HK-2 (cell line): ENCODE results near the gene CLDND1.
"Not testable (repeated sequence)": the region's sequence is repeated elsewhere in the genome, so short reads cannot be mapped to it uniquely, and the experiment has no call there.

ENCODE experiments used
- DNase-seq: peaks from one replicate; pipeline ENCODE4 v3.0.0-alpha.2; 2018; ENCODE audit not compliant: unreplicated experiment

CLDND1 gene

DNA sequence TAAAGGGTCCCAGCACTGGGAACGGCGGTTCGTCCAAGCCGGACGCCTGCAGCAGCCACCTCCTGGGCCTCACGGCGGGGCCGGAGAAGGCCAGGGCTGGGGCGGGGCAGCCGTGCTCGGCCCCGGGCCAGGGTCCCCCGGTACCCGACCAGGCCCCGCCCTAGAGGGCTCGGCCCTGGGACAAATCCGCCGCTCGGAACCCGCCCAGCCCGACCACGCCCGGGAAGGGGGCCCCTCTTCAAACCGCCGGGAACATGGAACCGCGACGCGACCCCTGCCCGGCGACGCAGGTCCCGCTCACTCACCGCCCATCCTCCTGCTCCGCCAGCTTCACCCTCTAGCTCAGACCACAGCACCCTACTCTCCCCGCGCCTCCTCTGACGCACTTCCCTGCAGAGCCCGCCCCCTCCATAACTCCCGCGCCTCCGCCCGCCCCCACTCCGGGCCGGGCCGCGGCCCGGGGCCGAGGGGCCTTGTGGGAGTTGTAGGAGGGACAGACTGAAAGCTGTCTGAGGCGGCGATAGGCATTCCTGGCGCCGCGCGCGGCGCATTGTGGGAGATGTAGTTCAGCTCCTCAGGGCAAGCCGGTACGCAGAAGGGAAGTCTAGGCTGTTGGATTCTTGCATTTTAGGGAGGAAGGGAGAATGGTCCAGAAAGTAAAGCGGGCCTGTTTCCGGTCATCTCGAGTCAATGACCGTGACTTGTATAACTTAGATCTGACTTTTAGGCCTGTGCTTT lies at the start of gene CLDND1:
TSS of gene CLDND1 (minus strand) at position 359 of the 738 bp plus-strand sequence. CDS start 1,478 bp downstream, outside the sequence.
- peak; percentile 98 for DNase-seq

DNA sequence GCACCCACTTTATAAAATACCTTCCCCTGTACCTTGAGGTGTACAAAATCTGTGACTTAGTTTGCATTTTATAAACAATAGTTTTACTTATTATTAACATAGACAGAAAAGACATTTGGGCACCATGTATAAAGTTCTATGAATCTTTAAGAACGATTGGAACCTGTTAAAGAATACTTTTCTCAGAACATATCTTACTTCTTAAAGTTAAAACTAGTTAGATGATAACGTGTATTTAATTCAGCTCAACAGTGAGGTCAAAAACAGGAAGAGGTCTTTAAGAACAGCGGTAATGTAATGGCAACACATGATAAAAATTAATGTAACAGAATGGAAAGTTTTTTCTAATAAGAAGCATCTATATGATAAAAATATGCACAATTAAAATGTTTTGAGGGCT lies 45.7 kb upstream of the CLDND1 start:
- DNase-seq = no peak

DNA sequence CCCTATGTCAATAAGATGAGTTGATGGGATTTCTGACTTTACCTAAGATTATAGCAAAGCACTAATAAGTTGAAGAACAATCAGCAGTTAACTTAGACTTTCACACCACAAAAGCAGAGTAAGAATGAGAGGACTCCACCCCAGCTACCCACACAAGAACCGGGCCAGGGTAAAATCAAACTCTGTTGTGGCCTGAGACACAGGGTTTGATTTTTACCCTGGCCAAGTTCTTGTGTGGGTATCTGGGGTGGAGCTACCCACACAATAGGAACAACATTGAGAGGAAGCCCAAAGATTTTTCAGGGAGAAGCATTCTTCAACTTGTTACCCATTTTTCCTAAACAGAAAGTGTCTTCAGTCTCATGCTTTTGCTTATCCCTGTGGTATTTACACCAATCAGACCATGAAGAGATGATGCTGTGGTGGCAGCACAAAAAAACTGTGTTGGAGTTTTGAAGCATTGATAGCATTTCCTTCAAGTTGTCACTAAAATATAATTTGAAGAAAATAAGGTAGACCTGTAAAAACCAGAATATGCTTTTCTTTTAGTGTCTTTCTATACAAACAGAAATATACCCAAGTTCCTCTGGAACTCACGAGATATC lies 45.1 kb upstream of the CLDND1 start:
- DNase-seq = no peak

DNA sequence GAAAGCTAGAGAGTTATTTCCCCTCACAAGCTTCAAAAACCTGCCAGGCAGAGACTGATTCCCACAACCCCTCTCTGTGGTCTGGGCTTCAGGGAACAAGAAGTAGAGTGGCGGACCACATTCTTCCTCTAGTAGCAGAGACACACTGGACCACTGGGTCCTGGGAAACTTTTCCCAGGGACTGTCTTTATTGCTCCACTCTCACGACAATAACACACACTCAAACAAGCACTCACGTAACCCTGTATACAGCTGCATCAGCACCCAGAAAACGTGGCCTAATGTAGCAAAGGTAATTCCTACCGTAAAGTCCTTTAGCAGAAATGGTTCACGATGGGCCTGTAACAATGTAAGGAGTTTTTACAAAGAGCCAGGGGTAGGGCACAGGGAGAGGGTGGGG lies 43.1 kb upstream of the CLDND1 start:
- DNase-seq = no peak

DNA sequence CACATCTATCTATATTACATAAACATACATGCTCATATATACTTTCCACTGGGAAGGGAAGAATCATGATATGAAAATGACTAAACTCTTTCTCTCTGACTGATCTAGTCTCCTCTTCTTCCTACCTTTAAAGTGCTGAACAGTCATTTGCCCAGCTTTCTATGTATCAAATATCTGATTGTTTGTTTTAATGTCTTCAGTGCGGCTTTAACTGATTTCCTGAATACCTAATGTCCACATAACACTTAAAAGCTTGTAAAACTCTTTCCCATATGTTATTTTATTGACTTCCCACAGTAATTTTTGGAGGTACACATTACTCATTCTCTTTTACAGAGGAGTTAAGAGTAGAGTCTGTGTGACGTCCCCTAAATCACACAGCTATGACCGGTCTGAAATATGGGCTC lies 42.5 kb upstream of the CLDND1 start:
- no peak for DNase-seq

DNA sequence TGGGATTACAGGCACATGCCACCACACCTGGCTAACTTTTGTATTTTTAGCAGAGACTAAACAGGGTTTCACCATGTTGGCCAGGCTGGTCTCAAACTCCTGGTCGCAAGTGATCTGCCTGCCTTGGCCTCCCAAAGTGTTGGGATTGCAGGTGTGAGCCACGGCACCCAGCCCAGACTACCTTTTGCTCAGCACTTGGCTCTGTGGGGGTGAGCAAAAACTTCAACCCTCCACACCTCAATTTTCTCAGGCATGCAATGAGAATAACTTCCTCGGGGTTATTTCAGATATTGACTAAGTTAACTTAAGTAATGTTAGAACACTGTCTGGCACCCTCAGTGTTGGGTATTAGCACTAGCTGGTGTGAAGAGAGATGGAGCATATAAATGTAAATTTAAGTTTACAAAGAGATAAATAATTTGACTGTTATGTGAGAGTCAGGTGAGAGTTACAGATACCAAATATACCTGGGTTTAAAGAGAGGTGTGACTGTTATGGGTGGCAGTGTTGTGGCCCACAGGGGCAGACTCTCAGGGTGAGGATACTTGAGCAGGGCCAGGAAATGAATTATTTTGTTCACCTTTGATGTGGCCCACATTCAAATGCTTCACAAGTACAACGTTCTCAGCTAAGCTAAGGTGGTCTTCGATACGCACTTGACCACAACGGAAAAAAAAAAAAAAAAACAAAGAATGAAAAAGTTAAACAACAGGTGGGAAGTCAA lies 41.7 kb upstream of the CLDND1 start:
- no peak for DNase-seq

DNA sequence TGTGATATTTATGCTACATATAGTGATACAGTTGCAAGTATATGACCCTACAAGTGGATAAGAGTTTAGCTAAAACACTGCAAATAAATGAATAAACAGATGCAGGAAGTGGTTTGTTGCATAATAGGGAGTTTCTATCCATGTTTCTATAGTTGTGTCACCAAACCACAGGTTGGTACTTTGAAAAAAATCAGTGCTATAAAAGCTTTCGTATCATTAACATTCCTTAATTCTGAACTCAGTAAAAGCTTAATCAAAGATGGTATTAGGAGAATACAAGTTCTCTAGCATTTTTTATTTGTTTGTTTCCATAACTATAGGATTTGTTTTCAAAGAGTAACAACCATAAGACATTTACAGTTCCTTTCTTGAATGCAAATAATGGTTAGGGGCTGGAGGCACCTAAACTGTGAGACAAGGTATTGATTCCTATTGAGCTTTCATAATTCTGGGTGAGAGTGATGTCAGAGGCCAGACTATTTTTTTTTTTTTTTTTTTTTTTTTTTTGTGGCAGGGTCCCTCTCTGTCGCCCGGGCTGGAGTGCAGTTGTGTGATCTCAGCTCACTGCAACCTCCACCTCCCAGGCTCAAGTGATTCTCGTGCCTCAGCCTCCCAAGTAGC lies 41.1 kb upstream of the CLDND1 start:
- no peak for DNase-seq

DNA sequence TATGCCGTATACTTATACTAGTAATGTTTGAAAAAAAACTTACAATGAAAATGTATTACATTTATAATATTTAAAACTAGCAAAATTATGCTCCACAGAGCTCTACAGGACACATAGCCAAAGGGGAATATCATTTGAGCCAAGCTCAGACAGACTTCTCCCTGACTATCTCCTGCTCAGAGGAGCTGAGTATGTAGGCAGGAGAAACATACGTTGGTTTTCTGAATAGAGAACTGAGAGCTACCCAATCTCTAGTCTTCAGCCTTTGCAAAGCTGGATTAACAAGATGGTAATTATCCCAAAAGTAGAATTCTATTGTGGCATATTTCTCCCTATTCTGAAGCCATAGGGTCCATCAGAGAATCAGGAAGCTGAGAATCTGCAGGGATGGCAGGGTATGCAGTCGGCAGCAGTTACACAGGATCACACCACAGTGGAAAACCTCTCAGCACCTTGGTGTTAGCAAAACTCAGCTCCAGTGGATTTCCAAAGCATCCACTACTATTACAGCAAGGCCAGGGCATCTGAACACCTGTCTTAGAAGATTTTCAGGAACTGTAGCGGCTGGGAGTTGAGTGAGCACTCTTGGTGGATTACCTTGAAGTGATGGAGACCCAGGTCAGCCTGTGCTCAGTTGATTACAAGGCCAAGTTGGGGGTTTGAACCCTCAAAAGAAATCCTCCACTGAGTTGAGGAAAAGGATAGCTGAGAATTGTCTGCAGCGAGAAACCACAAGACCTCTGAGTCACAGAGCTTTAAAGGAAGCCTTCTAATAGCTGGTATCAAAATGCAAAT lies 39.2 kb upstream of the CLDND1 start:
- no peak for DNase-seq

DNA sequence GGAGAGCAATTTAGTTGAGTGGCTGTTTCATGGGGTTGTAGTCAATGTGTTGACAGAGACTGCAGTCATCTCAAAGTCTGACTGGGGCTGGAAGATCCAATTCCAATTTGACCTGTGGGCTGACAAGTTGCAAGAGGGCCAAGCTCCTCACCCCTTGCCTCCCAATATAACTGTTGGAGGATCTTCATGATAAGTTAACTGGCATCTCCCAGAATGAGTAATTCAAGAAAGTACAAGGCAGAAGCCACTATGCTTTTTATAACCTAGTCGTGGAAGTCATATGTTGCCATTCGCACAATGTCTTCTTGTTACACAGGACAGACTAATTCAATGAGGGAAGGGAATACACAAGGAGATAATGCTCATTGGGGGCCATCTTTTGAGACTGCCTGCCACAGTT lies 38.2 kb upstream of the CLDND1 start:
- DNase-seq = no peak

DNA sequence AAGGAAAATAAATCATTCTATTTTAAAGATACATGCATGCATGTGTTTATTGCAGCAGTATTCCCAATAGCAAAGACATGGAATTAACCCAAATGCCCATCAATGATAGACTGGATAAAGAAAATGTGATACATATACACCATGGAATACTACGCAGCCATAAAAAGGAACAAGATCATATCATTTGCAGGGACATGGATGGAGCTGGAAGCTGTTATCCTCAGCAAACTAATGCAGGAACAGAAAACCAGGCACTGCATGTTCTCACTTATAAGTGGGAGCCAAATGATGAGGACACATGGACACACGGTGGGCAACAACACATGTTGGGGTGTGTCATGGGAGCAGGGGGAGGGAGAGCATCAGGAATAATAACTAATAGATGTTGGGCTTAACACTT lies 37.1 kb upstream of the CLDND1 start:
- not testable (repeated sequence) for DNase-seq

DNA sequence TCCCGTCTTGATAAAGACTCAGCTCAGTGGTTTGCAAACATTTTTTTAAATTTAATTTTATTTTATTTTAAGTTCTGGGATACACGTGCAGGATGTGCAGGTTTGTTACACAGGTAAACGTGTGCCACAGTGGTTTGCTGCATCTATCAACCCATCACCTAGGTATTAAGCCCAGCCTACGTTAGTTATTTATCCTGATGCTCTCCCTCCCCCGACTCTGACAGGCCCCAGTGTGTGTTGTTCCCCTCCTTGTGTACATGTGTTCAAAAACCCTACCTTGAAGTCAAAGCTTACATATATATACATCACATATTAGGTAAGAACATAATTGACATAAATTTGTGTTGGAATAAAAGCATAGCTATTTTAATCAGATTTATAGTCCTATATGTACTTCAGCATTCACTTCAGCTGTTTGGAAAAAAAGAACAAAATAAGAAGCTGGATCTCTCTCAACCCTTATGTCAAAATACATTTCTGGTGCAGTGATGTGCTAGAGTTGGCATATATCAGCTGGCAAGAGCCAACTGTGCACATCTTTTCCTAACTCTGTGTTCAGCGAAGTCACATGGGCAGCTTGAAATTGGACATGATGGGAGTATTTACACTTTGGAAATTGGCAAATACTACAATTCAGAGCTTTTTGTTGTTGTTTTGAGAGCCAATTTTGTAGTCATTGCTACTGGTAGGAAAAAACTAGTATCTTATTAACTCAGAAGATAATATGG lies 35.6 kb upstream of the CLDND1 start:
- DNase-seq = no peak

DNA sequence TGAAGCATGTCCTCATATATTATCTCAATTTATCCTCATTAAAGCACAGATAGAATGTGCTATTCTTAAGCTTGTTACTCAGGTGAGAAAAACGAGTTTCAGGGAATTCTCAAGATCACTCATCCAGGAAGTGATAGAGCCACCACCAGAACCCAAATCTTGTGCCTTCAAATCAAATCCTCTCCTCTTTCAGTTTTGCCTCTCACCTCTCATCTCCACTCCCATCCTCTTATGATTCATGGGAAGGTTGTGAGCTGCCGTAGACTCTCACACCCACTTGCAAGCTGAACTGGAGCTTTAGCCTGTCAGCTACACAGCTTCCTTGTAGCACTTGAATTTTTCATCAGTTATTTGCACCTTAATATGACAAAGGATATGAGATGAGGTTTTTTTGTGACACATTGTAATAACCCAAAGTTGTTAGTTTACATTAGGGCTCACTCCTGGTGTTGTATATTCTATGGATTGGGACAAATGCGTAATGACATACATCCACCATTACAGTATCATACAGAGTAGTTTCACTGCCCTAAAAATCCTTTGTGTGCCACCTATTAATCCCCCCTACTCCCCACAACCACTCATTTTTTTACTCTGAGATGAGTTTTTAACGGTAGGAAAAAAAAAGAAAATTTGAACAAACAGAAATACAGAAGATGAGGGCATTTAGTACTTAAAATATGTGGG lies 34.8 kb upstream of the CLDND1 start:
- DNase-seq = no peak

DNA sequence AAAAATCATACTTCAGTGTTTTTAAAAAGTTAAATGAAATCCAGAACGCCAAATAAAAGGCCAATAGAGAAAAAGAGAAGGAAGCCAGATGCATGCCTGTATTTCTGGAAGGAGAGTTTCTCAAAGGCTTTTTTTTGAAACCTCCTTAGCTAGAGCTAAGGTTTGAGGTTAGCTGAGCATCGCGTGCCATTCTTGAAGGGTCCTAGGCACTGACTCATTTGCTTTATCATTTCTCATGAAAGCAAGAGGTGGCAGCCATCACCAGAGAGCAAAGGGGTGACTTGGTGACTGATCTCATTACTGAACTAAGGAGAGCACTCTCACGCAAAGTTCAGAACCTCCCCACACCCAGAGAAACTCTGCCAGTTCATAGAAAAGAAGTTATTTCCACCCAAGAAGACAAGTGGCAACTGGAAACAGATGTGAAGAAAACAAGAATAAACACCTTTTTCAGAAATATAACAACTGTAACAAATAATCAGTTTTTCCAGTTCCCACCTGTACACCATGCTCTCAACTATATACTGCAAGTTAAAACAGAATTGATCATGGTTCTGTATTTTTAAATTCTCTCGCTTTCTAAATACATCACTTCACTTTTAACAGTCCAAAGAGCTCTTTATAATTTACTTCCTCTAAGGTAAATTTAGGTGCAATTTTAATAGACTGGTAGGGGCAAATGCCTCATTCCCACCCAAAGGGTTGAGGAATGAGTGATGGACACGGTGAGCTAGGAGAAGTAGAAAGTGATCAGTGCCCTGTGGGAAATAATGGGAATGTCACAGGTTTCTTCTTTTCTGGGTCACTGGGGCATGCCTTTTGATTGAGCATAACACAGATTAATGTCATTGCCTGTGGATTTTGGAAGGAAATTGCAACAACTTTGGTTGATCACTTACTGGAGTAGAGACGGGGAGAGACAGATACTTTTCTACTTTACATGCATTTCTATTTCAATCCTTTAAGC lies 33.7 kb upstream of the CLDND1 start:
- no peak for DNase-seq

DNA sequence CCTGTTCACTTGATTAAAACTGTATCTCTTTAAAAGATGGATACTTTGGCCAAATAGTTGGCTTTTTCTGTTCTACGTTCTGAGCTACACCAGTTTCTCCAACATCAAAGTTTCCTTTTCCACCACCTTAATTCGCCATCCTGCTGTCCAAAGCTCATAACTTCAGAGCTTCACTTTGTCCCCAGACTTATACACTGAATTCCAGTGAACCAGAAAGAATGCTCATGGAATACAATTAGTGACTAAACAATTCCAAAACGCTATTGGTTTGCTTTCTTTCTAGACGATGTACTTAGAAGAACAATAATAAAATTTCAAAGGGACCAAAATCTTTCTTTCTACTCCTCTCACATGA lies 32.3 kb upstream of the CLDND1 start:
- no peak for DNase-seq

DNA sequence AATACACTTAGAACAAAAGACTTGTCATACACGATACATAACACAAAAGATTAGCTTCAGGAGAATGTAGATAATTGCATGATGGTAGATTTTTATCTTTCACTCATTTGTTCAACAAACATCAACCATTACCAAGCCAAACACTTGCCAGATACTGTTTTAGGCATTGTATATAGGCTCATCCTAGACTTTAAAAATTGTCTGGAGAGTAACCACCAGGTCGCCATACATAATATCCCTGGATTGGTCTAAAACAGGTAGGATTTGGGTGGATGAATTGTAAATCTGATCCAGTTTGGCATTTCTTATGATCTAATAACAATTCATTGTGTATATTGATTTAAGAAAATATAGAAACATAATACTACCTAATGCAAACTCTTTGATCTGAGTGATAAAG lies 31.9 kb upstream of the CLDND1 start:
- no peak for DNase-seq

DNA sequence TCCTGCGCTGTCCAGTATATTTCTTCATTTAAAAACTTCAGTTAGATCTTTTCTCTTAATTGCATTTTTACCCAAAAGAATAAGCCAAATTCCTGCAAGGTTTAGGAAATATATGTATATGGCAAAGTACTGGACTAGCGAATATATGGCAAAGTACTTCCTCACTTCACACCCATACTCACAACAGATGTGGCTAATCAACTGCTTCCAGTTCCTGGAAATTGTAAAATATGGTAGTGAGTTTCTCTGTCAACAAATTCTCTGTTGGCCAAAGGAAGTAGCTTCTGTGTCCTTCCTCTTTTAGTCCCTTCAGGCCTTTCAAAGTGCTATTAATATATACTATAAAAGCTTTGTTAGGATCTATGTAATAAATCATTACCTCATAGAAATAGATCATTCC lies 31.1 kb upstream of the CLDND1 start:
- DNase-seq = no peak

DNA sequence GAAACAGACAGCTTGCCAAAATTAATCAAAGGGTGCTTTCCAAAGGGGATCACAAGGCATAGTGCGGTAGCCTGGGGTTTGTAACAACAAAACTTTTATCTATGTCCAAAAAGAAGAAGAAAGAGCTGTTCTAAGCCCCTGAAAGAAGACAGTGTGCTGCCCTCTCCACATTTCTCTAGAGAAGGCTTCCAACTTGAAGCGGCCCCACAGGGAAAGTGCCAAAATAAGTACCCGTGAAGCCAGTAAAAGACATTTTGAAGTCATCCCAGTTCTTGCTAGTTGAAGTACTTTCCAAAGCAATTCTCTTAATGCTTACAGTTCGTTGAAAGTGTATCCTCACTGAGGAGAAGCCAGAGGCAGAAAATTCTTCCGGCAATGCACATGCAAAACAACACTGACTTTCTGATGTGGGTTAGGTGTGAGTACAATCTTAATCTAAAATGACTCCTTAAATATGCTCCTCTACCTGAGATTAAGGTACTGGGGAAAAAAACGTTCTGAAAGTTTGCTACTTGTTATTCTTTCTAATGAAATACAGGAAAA lies 30.4 kb upstream of the CLDND1 start:
- DNase-seq = no peak

DNA sequence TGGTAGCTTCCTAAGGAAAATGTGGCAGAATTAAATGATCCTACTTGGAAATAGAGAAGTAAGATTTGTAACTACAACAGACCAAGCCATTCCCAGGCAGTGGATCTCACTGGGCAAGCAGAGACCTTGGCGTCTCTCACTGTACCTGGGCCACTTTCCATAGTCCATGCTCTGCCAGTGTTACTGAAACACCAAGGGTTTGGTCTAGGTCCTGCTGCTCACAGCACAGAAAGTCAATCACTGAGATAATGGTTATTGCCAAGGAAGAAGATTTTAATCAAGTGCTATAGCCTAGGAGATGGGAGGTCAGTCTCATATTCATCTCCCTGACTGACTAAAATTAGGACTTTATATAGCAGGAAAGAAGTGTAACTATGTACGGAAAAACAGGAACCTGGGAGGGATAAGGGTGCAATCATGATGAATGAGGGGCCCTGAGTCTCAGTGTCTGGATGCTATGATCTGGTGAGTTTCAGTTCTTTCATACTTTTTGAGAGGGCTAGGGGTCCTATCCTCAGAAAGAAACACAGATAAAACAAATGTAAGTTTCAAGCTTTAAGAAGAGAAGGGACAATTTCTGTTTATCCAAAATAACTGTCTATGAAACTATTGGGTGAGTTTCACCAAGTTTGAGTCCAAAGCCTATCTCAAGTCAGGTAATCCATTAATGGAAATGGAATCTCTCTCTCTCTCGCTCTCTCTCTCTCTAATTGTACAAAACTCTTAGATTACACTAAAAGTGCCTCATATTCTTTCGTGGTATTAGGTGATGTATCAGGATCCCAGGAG lies 29.7 kb upstream of the CLDND1 start:
- no peak for DNase-seq
